Measurements from ENCODE around the gene DMXL1.

The DMXL1 gene

DNA sequence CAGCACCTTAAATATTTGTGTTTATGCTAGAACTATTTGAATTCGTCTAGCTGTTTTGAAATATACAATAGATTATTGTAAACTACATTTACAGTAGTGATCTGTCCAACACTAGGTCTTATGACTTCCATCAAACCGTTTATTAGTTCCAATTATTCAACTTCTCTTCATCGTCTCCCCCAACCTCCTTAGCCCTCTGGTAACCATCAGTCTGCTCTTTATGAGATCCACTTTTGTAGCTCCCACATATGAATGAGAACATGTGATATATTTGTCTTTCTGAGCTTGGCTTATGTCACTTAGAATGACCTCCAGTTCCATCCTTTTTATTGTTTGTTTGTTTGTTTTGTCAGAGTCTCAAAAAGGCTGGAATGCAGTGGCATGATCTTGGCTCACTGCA is 11.8 kb downstream of the DMXL1 start:
- TF ChIP-seq, protein P1, sequence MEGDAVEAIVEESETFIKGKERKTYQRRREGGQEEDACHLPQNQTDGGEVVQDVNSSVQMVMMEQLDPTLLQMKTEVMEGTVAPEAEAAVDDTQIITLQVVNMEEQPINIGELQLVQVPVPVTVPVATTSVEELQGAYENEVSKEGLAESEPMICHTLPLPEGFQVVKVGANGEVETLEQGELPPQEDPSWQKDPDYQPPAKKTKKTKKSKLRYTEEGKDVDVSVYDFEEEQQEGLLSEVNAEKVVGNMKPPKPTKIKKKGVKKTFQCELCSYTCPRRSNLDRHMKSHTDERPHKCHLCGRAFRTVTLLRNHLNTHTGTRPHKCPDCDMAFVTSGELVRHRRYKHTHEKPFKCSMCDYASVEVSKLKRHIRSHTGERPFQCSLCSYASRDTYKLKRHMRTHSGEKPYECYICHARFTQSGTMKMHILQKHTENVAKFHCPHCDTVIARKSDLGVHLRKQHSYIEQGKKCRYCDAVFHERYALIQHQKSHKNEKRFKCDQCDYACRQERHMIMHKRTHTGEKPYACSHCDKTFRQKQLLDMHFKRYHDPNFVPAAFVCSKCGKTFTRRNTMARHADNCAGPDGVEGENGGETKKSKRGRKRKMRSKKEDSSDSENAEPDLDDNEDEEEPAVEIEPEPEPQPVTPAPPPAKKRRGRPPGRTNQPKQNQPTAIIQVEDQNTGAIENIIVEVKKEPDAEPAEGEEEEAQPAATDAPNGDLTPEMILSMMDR (IDR thresholded peaks at IDR 0.05; ENCODE audit: low read length): no peak
- no peak for TF ChIP-seq EZH2 (IDR thresholded peaks at IDR 0.05; ENCODE audit: borderline replicate concordance, low read length)
- Histone ChIP-seq H3F3A (ENCODE audit: insufficient read depth, low read length) (0 out of 2 replicates have a peak, but pooled peaks cover 2% of the 10 kb centered on the region), H3K9ac (ENCODE audit: low read length) (no peak overlapping the region), H3K9me2 (ENCODE audit: low read depth, low read length) (no peaks in the 10 kb centered on the region), H3K4me3 (ENCODE audit: low read depth, low read length, poor library complexity, severe bottlenecking) (no peak overlapping the region), H3K27ac (ENCODE audit: low read depth, low read length, poor library complexity, severe bottlenecking) (peak overlapping the region; percentile 79), H3K36me3 (ENCODE audit: insufficient read depth, low read length) (peaks cover 7% of the 10 kb centered on the region), H2AFZ (ENCODE audit: low read length) (no peak overlapping the region), H3K4me1 (ENCODE audit: insufficient read depth, low read length, severe bottlenecking) (peaks cover 51% of the 10 kb centered on the region), H3K4me2 (ENCODE audit: low read length) (no peak overlapping the region), H3K9me3 (ENCODE audit: low read length) (peaks cover 3% of the 10 kb centered on the region; the same call in 1 of the 2 replicates), H3K79me2 (ENCODE audit: insufficient read depth, low read length) (peaks cover 65% of the 10 kb centered on the region), H4K20me1 (ENCODE audit: insufficient read depth, low read length) (no peaks in the 10 kb centered on the region), H3K27me3 (ENCODE audit: insufficient read depth, low read length) (no peaks in the 10 kb centered on the region)

DNA sequence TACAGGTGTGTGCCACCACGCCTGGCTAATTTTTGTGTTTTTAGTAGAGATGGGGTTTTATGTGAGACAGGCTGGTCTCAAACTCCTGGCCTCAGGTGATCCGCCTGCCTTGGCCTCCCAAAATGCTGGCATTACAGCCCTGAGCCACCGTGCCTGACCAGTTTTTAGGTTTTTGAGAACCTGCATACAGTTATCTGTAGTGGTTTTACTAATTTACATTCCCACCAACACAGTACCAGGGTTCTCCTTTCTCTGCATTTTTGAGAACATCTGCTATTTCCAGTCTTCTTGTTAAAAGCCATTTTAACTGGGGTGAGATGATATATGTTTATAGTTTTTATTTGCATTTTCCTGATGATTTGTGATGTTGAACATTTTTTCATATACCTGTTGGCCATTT is 12.8 kb downstream of the DMXL1 start:
- Histone ChIP-seq H3K9me2 (ENCODE audit: low read depth, low read length) (no peaks in the 10 kb centered on the region), H3K27ac (ENCODE audit: low read depth, low read length, poor library complexity, severe bottlenecking) (peak overlapping the region; percentile 79), H3K36me3 (ENCODE audit: insufficient read depth, low read length) (peaks cover 7% of the 10 kb centered on the region), H3K9ac (ENCODE audit: low read length) (no peak overlapping the region), H3K4me2 (ENCODE audit: low read length) (peak overlapping the region; percentile 37), H2AFZ (ENCODE audit: low read length) (no peak overlapping the region), H3K9me3 (ENCODE audit: low read length) (peaks cover 3% of the 10 kb centered on the region; the same call in 1 of the 2 replicates), H3K4me1 (ENCODE audit: insufficient read depth, low read length, severe bottlenecking) (peaks cover 41% of the 10 kb centered on the region), H4K20me1 (ENCODE audit: insufficient read depth, low read length) (no peaks in the 10 kb centered on the region), H3K79me2 (ENCODE audit: insufficient read depth, low read length) (peaks cover 64% of the 10 kb centered on the region), H3K27me3 (ENCODE audit: insufficient read depth, low read length) (no peaks in the 10 kb centered on the region), H3F3A (ENCODE audit: insufficient read depth, low read length) (0 out of 2 replicates have a peak, but pooled peaks cover 2% of the 10 kb centered on the region), H3K4me3 (ENCODE audit: low read depth, low read length, poor library complexity, severe bottlenecking) (no peak overlapping the region)
- TF ChIP-seq, protein P1 (IDR thresholded peaks at IDR 0.05; ENCODE audit: low read length): no peak
- TF ChIP-seq EZH2 (IDR thresholded peaks at IDR 0.05; ENCODE audit: borderline replicate concordance, low read length): no peak

DNA sequence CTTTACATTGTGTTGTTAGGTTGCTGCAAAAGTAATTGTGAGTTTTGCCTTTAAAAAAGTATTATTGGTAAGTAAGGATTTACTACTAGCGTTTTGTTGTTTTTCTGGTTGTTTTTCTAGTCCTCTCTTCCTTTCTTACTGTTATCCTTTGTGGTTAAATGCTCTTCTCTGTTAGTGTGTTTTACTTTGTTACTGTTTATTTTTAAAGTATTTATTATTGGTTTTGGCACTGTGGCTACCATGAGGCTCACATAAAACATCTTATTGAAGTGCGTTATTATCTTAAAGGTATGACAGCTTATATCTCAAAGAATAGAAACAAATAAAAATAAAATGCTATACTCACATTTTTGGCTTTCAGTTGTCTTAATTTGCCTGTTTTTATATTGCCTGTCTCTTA is 17.6 kb downstream of the DMXL1 start:
- Histone ChIP-seq H3K4me2 (ENCODE audit: low read length) (no peak overlapping the region), H3K79me2 (ENCODE audit: insufficient read depth, low read length) (peaks cover 69% of the 10 kb centered on the region)

More for the DNA sequence above, 17.6 kb downstream of the DMXL1 start:
- Histone ChIP-seq H3K27ac (ENCODE audit: low read depth, low read length, poor library complexity, severe bottlenecking) (no peak overlapping the region), H3K27me3 (ENCODE audit: insufficient read depth, low read length) (no peaks in the 10 kb centered on the region), H3K4me1 (ENCODE audit: insufficient read depth, low read length, severe bottlenecking) (peaks cover 10% of the 10 kb centered on the region), H3K9me3 (ENCODE audit: low read length) (peaks cover 8% of the 10 kb centered on the region), H3K9ac (ENCODE audit: low read length) (no peak overlapping the region), H4K20me1 (ENCODE audit: insufficient read depth, low read length) (no peaks in the 10 kb centered on the region), H3K4me3 (ENCODE audit: low read depth, low read length, poor library complexity, severe bottlenecking) (no peak overlapping the region), H3K9me2 (ENCODE audit: low read depth, low read length) (no peaks in the 10 kb centered on the region), H3F3A (ENCODE audit: insufficient read depth, low read length) (no peaks in the 10 kb centered on the region), H3K36me3 (ENCODE audit: insufficient read depth, low read length) (peaks cover 7% of the 10 kb centered on the region), H2AFZ (ENCODE audit: low read length) (no peak overlapping the region)
- no peak for TF ChIP-seq EZH2 (IDR thresholded peaks at IDR 0.05; ENCODE audit: borderline replicate concordance, low read length)
- TF ChIP-seq, protein P1 (IDR thresholded peaks at IDR 0.05; ENCODE audit: low read length): no peak
